Neural progenitor cell (in vitro differentiated cells): ENCODE results near the gene GON4L.

Experiments used
- EZH2 ChIP-seq: fragments of 200-600 bp; sonication (generic); IDR thresholded peaks from 2 replicates; pipeline ENCODE4 v1.6.1; 2017; ENCODE audit warnings: antibody characterized with exemption, mild to moderate bottlenecking, moderate library complexity
- TF ChIP-seq, protein P1 (sequence below): fragments of 200-600 bp; sonication (generic); IDR thresholded peaks from 2 replicates; pipeline ENCODE4 v1.5.1; 2017; ENCODE audit warnings: antibody characterized with exemption, mild to moderate bottlenecking

DNA sequence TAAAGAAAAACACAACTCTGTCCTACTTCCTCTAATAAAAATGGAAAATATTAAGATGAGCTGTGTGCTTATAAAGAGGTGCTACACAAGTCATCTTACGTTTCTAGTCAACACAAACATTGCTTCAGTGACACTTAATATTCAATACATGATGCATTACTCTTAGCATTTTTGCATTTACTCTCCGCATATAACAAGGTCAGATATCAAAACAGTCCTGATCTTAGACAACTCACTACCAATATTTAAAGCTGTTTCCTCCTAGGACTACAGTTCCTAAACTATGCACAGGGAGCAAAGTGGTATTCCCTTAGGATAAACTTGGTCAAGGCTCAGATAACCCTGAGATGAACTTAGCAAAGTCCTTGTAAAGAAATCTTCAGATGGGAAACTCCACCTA lies 41.9 kb upstream of the GON4L start:
- TF ChIP-seq, protein P1, sequence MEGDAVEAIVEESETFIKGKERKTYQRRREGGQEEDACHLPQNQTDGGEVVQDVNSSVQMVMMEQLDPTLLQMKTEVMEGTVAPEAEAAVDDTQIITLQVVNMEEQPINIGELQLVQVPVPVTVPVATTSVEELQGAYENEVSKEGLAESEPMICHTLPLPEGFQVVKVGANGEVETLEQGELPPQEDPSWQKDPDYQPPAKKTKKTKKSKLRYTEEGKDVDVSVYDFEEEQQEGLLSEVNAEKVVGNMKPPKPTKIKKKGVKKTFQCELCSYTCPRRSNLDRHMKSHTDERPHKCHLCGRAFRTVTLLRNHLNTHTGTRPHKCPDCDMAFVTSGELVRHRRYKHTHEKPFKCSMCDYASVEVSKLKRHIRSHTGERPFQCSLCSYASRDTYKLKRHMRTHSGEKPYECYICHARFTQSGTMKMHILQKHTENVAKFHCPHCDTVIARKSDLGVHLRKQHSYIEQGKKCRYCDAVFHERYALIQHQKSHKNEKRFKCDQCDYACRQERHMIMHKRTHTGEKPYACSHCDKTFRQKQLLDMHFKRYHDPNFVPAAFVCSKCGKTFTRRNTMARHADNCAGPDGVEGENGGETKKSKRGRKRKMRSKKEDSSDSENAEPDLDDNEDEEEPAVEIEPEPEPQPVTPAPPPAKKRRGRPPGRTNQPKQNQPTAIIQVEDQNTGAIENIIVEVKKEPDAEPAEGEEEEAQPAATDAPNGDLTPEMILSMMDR, result no peak
- no peak for TF ChIP-seq EZH2
